HG03066 (cell line): ENCODE results near the gene ITPR1.
"Not testable (repeated sequence)": the region's sequence is repeated elsewhere in the genome, so short reads cannot be mapped to it uniquely, and the experiment has no call there.

Experiments
- ATAC-seq: cut with Tn5 transposase; IDR thresholded peaks from one replicate; pipeline ENCODE4 v1.9.1; 2021; ENCODE audit warnings: low read depth; ENCODE audit not compliant: unreplicated experiment

Gene ITPR1

GRCh38 chr3:4588466-4588865 is 95.3 kb downstream of the ITPR1 start:
- ATAC-seq = no peak

GRCh38 chr3:4589475-4590097 is 96.4 kb downstream of the ITPR1 start:
- no peak for ATAC-seq

- not testable (repeated sequence) for ATAC-seq
Observed at GRCh38 chr3:4590849-4591248, 97.7 kb downstream of the ITPR1 start.

GRCh38 chr3:4591669-4592068 is 98.5 kb downstream of the ITPR1 start:
- no peak for ATAC-seq

GRCh38 chr3:4593014-4593413 is 99.9 kb downstream of the ITPR1 start:
- no peak for ATAC-seq

- no peak for ATAC-seq
Observed at GRCh38 chr3:4595710-4596113, 102.6 kb downstream of the ITPR1 start.

- no peak for ATAC-seq
Observed at GRCh38 chr3:4596612-4597011, 103.5 kb downstream of the ITPR1 start.

GRCh38 chr3:4597208-4597985 is 104.2 kb downstream of the ITPR1 start:
- ATAC-seq = no peak

- not testable (repeated sequence) for ATAC-seq
Observed at GRCh38 chr3:4598232-4598631, 105.1 kb downstream of the ITPR1 start.

- ATAC-seq = no peak
Observed at GRCh38 chr3:4599612-4600011, 106.5 kb downstream of the ITPR1 start.

- ATAC-seq = no peak
Observed at GRCh38 chr3:4600493-4600892, 107.3 kb downstream of the ITPR1 start.

- ATAC-seq = no peak
Observed at GRCh38 chr3:4601892-4602291, 108.7 kb downstream of the ITPR1 start.

- no peak for ATAC-seq
Observed at GRCh38 chr3:4604693-4605092, 111.5 kb downstream of the ITPR1 start.

GRCh38 chr3:4606911-4607310 is 113.8 kb downstream of the ITPR1 start:
- ATAC-seq = no peak

GRCh38 chr3:4613366-4613765 is 120.2 kb downstream of the ITPR1 start:
- ATAC-seq = no peak

GRCh38 chr3:4614070-4614469 is 120.9 kb downstream of the ITPR1 start:
- ATAC-seq = no peak

- ATAC-seq = no peak
Observed at GRCh38 chr3:4614927-4615326, 121.8 kb downstream of the ITPR1 start.

GRCh38 chr3:4615750-4616149 is 122.6 kb downstream of the ITPR1 start:
- no peak for ATAC-seq

- ATAC-seq = no peak
Observed at GRCh38 chr3:4623421-4623999, 130.4 kb downstream of the ITPR1 start.

GRCh38 chr3:4627651-4628375 is 134.7 kb downstream of the ITPR1 start:
- no peak for ATAC-seq
